Activated naive CD4-positive, alpha-beta T cell treated with anti-CD3 and anti-CD28 coated beads, Interleukin-2, amount 10 ng/mL, durations not matched to agents 7 days and 5 days (primary cell): Measurements from ENCODE around the gene KRT86.
A peak's percentile ranks its signal among the peaks of the same experiment; 100 is the strongest.
"Not testable (repeated sequence)": the region's sequence is repeated elsewhere in the genome, so short reads cannot be mapped to it uniquely, and the experiment has no call there.

ENCODE experiments used
- CTCF ChIA-PET: fragments of 350-600 bp; sonication (Branson Sonifier 250); formaldehyde crosslinking; loops from one replicate; lab custom pipeline; 2021; ENCODE audit warnings: antibody characterized with exemption; lab: Charles Lee
- DNase-seq: peaks from one replicate; pipeline ENCODE4 v3.0.0-alpha.2; 2020
- H3K27ac Mint-ChIP-seq: one replicate; pipeline ENCODE4 v1.8.0; 2021; ENCODE audit warnings: mild to moderate bottlenecking, moderate library complexity, mixed read lengths
- H3K27me3 Mint-ChIP-seq: one replicate; pipeline ENCODE4 v1.8.0; 2021; ENCODE audit warnings: mild to moderate bottlenecking, mixed read lengths
- H3K36me3 Mint-ChIP-seq: one replicate; pipeline ENCODE4 v1.8.0; 2021; ENCODE audit warnings: mixed read lengths
- H3K4me1 Mint-ChIP-seq: one replicate; pipeline ENCODE4 v1.8.0; 2021; ENCODE audit warnings: mixed read lengths
- H3K4me3 Mint-ChIP-seq: one replicate; pipeline ENCODE4 v1.8.0; 2021; ENCODE audit warnings: mild to moderate bottlenecking, moderate library complexity, mixed read lengths
- H3K9me3 Mint-ChIP-seq: one replicate; pipeline ENCODE4 v1.8.0; 2021; ENCODE audit warnings: mixed read lengths

The KRT86 gene

DNA sequence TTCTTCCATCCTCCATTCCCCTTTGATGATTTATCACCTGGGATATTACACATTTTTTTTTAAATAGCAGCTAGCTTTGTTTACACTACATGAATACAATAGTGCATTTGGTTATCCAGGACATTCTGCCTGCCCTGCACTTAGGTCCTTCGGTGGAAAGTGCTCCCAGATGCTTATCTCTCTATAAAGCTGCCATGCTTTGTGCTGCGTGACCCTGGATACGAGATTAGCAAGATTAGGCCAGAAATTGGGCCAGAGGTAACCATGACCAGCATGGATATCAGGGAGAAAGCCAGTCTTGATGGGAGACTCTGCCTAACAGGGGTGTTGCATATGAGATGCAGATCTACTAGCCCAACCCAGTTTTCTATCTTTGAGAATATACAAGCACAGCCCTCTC lies 58.9 kb downstream of the KRT86 start:
- peaks cover 17% of the 10 kb centered on the region for H3K27me3 Mint-ChIP-seq
- no peak overlapping the region for H3K27ac Mint-ChIP-seq
- H3K4me1 Mint-ChIP-seq: peaks cover 3% of the 10 kb centered on the region
- peak; percentile 3 for DNase-seq
- no peaks in the 10 kb centered on the region for H3K36me3 Mint-ChIP-seq
- no peaks in the 10 kb centered on the region for H3K9me3 Mint-ChIP-seq
- CTCF ChIA-PET: interaction anchor here (0.6 to 1.7 kb wide), 4 partner anchors 29 to 546 kb away, joined by 3 to 5 read pairs (median 4); no protein-coding TSS in a partner anchor
- no peak overlapping the region for H3K4me3 Mint-ChIP-seq

GRCh38 chr12:52334185-52334584 lies 59.7 kb downstream of the KRT86 start:
- H3K9me3 Mint-ChIP-seq: no peaks in the 10 kb centered on the region
- no peak overlapping the region for H3K4me3 Mint-ChIP-seq
- peaks cover 22% of the 10 kb centered on the region for H3K27me3 Mint-ChIP-seq
- no peaks in the 10 kb centered on the region for H3K36me3 Mint-ChIP-seq
- H3K27ac Mint-ChIP-seq: no peak overlapping the region
- peaks cover 3% of the 10 kb centered on the region for H3K4me1 Mint-ChIP-seq
- DNase-seq: no peak
- CTCF ChIA-PET: interaction anchor here (1.7 kb wide), 1 partner anchor 545 kb away, joined by 4 read pairs; no protein-coding TSS in a partner anchor

DNA sequence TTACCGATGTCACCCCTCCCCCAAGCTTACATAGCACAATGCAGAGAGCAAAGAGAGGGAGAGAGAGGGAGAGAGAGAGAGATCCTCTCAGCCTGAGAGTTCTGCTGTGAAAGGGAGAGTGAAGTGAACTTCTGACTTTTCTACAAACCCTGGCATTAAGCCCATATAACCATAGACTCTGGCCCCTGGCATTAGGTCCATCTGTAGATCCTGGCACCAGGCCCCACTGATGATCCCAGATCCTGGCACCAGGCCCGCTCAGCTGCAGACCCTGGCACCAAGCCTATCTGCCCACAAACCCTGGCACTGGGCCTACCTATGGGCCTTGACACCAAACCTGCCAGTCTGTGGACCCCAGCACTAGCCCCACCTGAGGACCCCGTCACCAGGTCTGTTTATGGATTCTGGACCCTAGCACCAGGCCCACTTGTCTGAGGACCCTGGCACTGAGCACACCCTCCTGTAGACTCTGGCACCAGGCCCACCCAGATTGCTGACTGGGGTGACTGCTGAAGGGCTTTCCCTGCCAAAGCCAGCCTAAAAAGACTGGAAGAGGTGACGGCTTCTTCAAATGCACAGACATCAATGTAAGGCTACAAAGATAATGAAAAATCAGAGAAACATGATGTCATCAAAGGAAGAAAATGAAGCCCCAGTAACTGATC lies 61.3 kb downstream of the KRT86 start:
- CTCF ChIA-PET: interaction anchor here (1.0 kb wide), 1 partner anchor 645 kb away, joined by 3 read pairs; no protein-coding TSS in a partner anchor
- peaks cover 3% of the 10 kb centered on the region for H3K4me1 Mint-ChIP-seq

GRCh38 chr12:52336641-52337040 lies 62.2 kb downstream of the KRT86 start:
- H3K4me1 Mint-ChIP-seq: peaks cover 3% of the 10 kb centered on the region
- no peaks in the 10 kb centered on the region for H3K9me3 Mint-ChIP-seq
- no peak overlapping the region for H3K27ac Mint-ChIP-seq
- H3K36me3 Mint-ChIP-seq: no peaks in the 10 kb centered on the region
- CTCF ChIA-PET: no interaction called here
- no peak overlapping the region for H3K4me3 Mint-ChIP-seq
- H3K27me3 Mint-ChIP-seq: peaks cover 18% of the 10 kb centered on the region
- no peak for DNase-seq

More for the DNA sequence above, 61.3 kb downstream of the KRT86 start:
- Mint-ChIP-seq H3K27me3 (peaks cover 18% of the 10 kb centered on the region), H3K9me3 (no peaks in the 10 kb centered on the region), H3K36me3 (no peaks in the 10 kb centered on the region), H3K27ac (no peak overlapping the region), H3K4me3 (no peak overlapping the region)
- DNase-seq: peak; percentile 14

DNA sequence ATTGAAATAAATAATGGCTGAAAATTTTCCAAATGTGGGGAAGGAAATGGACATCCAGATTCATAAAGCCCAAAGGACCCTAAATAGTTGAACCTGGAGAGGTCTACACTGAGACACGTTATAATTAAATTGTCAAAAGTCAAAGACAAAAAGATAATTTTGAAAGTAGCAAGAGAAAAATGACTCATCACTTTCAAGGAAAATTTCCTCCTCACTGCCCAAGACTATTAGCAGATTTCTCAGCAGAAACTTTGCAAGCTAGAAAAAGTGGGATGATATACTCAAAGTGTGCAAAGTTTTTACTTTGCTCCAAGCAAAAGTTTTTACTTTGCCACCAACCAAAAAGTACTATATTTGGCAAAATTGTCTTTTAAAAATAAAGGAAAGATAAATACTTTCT lies 62.6 kb downstream of the KRT86 start:
- DNase-seq: no peak
- CTCF ChIA-PET: no interaction called here
- Mint-ChIP-seq H3K9me3 (no peaks in the 10 kb centered on the region), H3K27ac (no peak overlapping the region), H3K4me1 (peaks cover 3% of the 10 kb centered on the region), H3K4me3 (no peak overlapping the region), H3K27me3 (peaks cover 18% of the 10 kb centered on the region), H3K36me3 (no peaks in the 10 kb centered on the region)

DNA sequence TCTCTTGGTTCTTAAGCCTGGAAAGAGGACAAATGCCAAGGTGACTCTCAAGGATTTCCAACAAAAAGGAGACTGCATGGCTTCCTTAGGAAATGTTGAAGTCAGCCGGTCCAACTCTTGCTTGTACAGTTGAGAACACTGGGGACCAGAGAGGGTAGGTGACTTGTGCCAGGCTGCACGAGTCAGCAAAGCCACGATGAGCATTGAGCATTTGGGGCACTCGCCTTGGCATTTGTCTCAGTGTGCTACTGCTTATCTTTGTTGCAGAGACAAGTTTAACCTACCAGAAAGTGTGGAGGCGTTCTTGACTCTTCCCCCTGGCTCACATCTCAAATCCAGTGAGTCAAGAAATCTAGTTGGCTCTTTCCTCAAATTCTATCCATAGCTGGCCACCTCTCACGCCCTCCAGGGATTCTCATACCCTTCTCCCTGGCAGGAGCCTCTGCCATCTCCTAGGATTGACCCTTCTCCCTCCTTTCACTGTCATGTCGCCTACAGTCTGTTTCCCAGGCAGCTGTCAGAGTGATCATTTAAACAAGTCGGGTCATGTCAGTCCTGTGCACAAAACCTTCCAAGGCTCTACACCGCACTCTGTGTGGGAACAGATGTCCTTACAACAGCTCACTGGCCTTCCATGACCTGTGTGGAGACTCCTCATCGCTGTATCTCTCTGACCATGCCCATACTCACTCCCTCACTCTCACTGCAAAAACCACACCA lies 64.0 kb downstream of the KRT86 start:
- DNase-seq: peak; percentile 10
- no peak overlapping the region for H3K4me3 Mint-ChIP-seq
- H3K9me3 Mint-ChIP-seq: no peaks in the 10 kb centered on the region
- peaks cover 22% of the 10 kb centered on the region for H3K27me3 Mint-ChIP-seq
- no peaks in the 10 kb centered on the region for H3K36me3 Mint-ChIP-seq
- peaks cover 3% of the 10 kb centered on the region for H3K4me1 Mint-ChIP-seq
- CTCF ChIA-PET: interaction anchor here (0.6 to 1.1 kb wide), 2 partner anchors 11 kb away, joined by 3 to 8 read pairs; no protein-coding TSS in a partner anchor
- no peak overlapping the region for H3K27ac Mint-ChIP-seq

DNA sequence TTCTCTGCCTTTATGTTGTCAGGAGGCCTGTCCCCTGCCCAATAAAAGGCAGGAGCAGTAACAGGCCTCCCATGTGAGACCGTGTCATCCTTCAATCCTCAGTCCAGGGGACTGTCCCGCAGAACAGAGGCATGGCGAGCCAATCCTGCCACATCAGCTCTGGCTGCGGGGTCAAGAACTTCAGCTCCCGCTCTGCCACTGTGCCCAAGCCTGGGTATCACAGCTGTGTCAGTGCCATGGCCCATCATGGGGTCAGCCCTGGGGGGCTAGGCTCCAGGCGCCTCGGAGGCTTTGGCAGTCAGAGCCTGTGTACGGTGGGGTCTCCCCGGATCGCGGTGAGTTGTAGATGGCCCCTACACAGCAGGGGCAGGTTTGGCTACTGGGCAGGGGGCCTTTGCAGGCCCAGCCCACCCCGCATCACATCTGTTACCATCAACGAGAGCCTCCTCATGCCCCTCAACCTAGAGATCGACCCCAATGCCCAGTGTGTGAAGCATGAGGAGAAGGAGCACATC lies 66.7 kb downstream of the KRT86 start:
- Mint-ChIP-seq H3K27me3 (peaks cover 37% of the 10 kb centered on the region), H3K9me3 (no peaks in the 10 kb centered on the region), H3K27ac (no peak overlapping the region), H3K4me3 (no peak overlapping the region), H3K4me1 (peaks cover 3% of the 10 kb centered on the region), H3K36me3 (no peaks in the 10 kb centered on the region)
- DNase-seq: peak; percentile 7
- CTCF ChIA-PET: no interaction called here

DNA sequence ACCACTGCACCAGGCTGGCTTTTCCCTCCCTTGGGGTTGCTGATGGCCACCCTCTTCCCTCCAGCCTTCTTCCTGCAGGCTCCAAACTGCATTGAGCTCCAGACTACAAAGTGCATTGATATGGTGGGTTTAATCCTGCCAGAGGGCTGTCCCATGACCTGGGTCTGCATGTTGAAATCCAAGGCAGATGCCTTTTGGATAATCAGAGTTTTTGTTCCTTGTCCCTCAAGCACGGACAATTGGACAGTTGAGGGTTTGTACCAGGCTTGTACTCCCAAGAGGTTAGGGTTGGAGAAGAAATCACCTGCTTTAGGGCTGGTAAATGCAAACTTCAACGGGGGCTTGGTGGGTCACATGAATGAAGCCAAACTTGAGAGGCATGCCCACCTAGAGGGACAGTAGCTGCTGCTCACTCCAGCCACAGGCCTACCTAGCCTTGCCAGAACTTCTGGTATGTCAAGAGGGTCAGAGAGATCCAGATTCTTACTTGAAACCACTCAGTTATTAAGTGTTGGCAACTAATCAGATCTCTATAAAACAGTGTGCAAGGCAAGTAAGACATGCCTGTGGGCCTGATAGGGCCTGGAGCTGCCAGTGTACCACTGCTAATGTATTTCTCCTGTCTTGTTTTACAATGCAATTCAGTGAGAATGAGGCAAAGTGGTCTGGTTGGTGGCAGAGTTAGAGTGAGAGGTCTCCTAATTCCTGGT lies 68.5 kb downstream of the KRT86 start:
- H3K27ac Mint-ChIP-seq: no peak overlapping the region
- H3K9me3 Mint-ChIP-seq: no peaks in the 10 kb centered on the region
- H3K4me1 Mint-ChIP-seq: no peaks in the 10 kb centered on the region
- H3K27me3 Mint-ChIP-seq: peaks cover 48% of the 10 kb centered on the region
- H3K4me3 Mint-ChIP-seq: no peak overlapping the region
- CTCF ChIA-PET: no interaction called here
- H3K36me3 Mint-ChIP-seq: no peaks in the 10 kb centered on the region
- DNase-seq: peak; percentile 17

GRCh38 chr12:52343550-52343949 lies 69.1 kb downstream of the KRT86 start:
- CTCF ChIA-PET: no interaction called here
- no peaks in the 10 kb centered on the region for H3K36me3 Mint-ChIP-seq

GRCh38 chr12:52344111-52344510 lies 69.7 kb downstream of the KRT86 start:
- Mint-ChIP-seq H3K27ac (no peak overlapping the region), H3K27me3 (peaks cover 43% of the 10 kb centered on the region), H3K4me3 (no peak overlapping the region), H3K4me1 (no peaks in the 10 kb centered on the region), H3K36me3 (no peaks in the 10 kb centered on the region), H3K9me3 (no peaks in the 10 kb centered on the region)
- DNase-seq: peak; percentile 18
- CTCF ChIA-PET: no interaction called here

More at GRCh38 chr12:52343550-52343949, 69.1 kb downstream of the KRT86 start:
- Mint-ChIP-seq H3K27me3 (peaks cover 48% of the 10 kb centered on the region), H3K9me3 (no peaks in the 10 kb centered on the region), H3K4me3 (no peak overlapping the region), H3K4me1 (no peaks in the 10 kb centered on the region), H3K27ac (no peak overlapping the region)
- DNase-seq: peak; percentile 0

DNA sequence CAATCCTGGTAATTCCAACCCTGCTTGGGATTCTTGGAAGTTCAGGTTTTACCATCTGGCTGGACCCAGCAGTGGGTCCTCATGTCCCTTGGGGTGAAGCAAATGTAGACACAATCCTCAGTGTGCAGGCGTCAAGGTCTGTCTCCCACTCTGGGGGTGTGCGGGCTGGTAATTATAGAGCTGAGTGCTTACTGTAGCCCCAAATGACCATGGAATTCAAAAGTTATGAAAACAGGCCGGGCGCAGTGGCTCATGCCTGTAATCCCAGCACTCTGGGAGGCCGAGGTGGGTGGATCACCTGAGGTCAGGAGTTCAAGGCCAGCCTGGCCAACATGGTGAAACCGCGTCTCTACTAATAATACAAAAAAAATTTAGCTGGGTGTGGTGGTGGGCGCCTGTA lies 70.6 kb downstream of the KRT86 start:
- CTCF ChIA-PET: interaction anchor here (2.0 kb wide), 1 partner anchor 17 kb away, joined by 6 read pairs; no protein-coding TSS in a partner anchor
- not testable (repeated sequence) for H3K27ac Mint-ChIP-seq

DNA sequence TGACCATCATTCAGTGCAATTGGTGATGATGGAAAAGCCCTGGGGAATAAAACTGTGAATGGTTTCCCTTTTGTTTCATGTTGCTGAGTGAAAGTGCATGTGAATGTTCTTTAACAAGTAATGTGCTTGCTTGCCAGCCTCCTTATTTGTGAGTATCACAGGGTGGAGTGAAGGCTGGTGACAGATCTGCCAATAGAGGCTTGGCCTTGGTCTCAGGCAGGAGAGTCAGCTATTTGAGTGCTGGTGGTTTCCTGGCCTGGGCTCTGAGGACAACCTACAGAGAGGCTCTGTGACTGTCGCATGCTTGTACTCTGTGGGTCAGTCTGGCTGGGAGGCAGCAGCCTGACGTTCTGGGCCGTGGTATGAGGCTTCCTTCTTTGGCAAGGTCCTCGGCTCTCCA lies 72.1 kb downstream of the KRT86 start:
- Mint-ChIP-seq H3K9me3 (no peaks in the 10 kb centered on the region), H3K36me3 (no peaks in the 10 kb centered on the region), H3K4me1 (peaks cover 3% of the 10 kb centered on the region), H3K27me3 (peaks cover 52% of the 10 kb centered on the region), H3K4me3 (no peak overlapping the region), H3K27ac (no peak overlapping the region)
- CTCF ChIA-PET: interaction anchor here (2.0 kb wide), 1 partner anchor 15 kb away, joined by 6 read pairs; no protein-coding TSS in a partner anchor
- peak; percentile 10 for DNase-seq

More for the DNA sequence above, 70.6 kb downstream of the KRT86 start:
- not testable (repeated sequence) for DNase-seq, H3K4me3 Mint-ChIP-seq, H3K4me1 Mint-ChIP-seq, H3K9me3 Mint-ChIP-seq, H3K36me3 Mint-ChIP-seq
- H3K27me3 Mint-ChIP-seq: peaks cover 45% of the 10 kb centered on the region

- H3K9me3 Mint-ChIP-seq: no peaks in the 10 kb centered on the region
- peaks cover 6% of the 10 kb centered on the region for H3K4me1 Mint-ChIP-seq
- no peak overlapping the region for H3K27ac Mint-ChIP-seq
- H3K4me3 Mint-ChIP-seq: no peak overlapping the region
- DNase-seq: peak; percentile 15
- peaks cover 51% of the 10 kb centered on the region for H3K27me3 Mint-ChIP-seq
- CTCF ChIA-PET: interaction anchor here (2.0 kb wide), 1 partner anchor 15 kb away, joined by 6 read pairs; no protein-coding TSS in a partner anchor
- H3K36me3 Mint-ChIP-seq: no peaks in the 10 kb centered on the region
These were observed 72.6 kb downstream of the KRT86 start for GRCh38 chr12:52347016-52347415.
